GOT3 (cell line): ENCODE measurements around the gene ELL.

Source experiments
- DNase-seq: peaks from one replicate; lab custom pipeline; 2025; ENCODE audit warnings: mixed read lengths; lab: John Stamatoyannopoulos, UW

The ELL gene

DNA sequence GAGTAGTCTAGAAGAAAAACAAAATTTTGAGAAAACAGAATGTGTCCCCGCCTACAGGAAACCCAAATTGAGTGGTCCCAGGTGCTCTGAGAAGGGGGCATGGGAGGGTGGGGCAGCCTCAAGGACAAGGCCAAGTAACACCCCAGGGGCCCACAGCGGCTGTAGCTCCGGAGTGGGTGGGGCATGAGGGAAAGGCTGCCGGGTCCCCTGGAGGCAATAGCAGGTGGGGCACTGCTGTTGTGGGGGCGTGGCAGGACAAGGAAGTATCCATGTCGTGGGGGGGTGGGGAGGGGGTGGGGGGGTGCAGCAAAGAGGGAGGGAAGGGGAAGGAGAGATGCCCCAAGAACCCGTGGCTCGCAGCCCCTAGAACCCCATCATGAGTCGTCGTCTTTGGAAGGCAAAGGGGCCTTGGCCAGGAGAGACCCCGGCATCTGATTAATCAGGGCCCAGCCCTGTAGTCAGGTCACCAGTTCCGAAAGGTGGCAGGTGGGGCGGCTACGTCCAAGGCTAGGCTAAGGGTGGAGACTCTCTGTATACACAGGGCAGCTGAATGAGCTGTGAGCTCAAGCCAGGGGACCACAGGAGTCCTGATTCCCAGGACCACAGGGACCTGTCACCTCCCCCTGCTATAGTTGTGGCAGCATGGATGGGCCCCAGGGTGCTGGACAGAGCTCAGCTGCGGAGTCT lies 76.5 kb downstream of the ELL start:
- DNase-seq: no peak

DNA sequence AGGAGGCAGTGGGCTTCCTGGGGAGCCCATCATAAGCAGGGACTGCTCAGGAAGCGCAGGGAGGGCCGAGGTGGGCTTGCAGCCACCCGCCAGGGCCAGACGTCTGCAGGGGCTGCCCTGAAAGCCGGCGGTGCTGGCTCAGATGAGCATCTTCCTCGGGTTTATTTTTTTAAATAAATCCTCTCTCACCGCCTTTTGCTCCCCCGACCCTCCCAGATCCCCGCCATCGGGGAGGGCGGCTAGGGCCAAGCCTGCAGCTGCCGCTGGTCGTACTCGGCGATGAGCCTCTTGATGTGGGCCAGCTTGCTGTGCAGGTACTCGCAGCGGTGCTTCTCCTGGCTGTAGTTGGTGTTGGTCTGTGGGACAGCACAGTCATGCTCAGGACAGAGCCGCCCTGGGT lies 77.4 kb downstream of the ELL start:
- DNase-seq: no peak

DNA sequence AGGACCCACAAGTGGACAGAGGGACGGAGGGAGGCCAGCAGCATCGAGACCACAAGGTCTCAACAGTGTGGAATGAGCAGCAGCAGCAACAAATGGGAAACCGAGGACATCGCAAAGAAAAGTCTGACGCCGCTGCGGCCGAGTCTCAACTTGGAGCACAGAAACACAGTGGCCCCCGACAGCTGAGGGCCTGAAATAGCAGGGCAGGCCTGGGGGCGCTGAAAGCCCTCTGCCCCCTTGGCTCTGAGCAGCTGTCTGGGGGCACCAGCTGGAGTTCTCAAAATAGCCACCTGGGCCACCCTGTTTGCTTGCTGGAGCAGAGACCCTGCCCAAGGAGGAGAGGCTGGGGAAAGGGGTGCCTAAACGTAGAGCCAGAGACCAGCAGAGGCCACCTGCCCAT lies 78.0 kb downstream of the ELL start:
- DNase-seq: no peak

DNA sequence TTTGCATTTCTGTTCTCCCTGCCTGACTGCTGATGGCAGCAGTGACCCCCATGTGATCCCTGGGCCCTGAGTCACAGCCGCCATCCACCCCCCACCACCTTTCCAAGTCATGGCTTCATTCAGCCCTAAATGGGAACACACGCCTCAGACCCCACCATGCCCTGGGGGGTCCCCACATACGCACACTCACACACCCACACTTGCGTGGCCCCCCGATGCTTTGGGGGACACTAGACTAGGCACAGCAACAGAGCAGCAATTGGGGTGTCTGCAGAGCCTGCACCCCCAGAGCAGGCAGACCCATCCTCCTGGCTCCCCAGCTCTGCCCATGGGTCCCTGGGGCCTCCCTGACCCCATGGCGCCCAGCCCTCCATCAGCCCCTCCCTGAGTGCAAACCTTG lies 78.5 kb downstream of the ELL start:
- no peak for DNase-seq

DNA sequence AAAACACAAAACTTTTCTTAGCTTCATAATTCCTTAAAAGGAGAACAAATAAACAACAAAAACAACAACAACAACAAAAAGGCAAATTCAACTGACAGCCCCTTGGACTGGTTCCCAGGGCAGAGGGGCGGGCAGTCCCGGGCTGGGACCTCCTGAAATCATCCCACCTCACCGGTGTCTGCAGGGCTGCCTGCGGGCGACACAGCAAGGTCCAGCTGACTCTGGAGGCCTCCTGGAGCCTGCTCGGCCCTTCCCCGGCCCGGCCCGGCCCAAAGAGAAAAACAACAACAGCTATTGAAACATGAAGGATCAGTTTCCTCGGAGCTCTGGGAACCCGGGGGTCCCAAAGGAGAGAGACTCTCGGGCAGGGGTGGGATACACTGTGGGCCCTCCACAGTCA lies 78.9 kb downstream of the ELL start:
- no peak for DNase-seq

DNA sequence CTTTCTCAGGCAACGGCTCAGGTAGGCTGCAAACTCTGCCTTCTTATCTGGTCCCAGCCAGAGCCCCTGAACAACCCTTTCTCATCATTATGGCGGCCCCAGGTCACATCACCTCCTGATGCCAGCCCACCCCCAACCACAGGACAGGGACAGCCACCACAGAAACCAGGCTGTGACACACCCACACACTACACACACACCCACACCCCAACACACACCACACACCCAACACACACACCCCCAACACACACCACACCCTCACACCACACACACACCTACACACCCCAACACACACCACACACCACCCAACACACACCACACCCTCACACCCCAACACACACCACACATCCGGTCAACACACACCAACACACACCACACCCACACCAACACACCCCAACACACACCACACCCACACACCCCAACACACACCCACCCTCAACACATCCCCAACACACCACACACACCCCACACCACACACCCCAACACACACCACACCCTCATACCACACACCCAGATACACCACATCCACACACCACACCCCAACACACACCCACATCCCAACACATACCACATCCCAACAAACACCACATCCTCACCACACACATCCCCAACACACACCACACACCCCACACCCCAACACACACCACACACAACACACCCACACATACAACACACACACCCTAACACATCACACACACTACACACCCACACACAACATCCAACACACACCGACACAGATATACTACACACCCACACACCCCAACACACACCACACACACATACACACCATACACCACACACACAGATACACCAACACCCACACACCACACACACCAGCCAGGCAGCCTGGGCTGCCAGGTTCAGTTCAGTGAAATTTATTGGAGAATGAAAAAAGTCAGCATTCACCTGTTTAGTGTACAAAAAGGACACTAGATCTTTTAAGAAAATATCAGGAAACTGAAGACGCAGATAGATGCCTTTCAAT lies 79.8 kb downstream of the ELL start:
- no peak for DNase-seq

DNA sequence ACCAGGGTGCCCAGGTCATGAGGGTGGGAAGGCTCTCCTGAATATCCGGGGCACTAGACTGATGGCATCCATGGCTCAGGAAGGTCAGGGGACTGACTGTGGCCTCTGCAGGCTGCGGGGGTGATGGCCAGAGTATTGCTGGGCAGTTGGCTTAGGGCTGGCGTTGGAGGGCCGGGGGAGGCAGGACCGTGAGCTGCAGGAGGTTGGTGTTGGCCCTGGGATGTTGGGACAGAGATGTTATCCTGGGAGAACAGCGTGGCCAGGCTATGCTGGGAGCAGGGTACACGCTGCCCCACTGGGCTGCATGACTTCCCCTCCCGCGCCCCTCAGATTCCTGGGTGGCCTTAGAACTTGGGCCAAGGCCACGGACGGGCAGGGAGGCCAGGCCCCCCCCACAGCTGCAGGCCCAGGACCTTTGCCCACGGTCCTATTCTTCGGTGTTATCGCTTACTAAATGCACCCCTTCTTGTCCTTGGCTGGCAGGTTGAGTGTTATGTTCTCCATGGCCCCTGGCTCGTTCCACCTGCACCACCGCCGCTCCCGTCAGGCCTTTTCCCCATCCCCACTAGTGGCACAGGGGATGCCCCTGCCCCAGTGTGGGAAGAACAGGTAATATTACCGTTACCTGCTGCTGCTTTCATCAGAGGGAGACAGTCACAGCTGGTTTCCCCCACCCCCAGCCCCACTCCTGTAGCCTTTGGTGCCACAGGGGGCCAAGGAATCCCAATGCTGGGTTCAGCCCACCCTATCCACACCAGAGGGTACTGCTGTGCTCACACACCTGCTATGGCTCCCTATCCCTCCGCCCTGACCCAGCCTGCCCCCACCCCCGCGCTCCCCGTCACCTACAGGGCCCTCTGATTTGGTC lies 80.7 kb downstream of the ELL start:
- no peak for DNase-seq

DNA sequence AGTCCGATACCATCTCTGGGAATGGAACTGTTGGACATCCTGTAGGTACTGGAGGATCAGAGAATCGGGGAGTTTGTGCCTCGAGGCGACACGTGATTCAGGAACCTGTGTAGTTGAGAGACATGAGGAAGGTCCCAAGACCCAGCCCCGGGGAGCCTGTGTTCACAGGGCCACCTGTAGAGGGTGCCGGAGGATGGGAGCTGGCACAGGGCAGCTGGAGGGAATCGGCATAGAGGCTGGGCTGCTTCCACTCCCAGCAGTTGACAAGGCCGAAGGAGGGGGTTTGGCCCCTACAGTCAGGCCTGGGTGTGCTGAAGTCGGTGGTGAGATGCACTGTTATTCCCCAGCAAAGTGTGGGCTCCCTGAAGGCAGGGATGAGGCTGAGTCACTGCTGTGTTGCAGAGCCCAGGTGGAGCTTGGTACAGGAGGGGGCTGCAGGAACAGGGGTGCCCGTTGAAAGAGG lies 81.4 kb downstream of the ELL start:
- DNase-seq: no peak

DNA sequence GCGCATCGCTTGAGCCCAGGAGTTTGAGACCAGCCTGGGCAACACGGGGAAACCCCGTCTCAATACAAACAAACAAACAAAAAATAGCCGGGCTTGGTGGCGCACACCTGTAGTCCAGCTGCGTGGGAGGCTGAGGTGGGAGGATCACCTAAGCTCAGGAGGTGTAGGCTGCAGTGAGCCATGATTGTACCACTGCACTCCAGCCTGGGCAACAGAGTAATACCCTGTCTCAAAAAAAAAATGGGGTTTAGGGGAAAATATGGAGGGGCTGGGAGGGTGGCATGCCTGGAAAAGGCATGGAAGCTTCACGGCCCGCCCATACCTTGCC lies 82.0 kb downstream of the ELL start:
- DNase-seq: no peak

DNA sequence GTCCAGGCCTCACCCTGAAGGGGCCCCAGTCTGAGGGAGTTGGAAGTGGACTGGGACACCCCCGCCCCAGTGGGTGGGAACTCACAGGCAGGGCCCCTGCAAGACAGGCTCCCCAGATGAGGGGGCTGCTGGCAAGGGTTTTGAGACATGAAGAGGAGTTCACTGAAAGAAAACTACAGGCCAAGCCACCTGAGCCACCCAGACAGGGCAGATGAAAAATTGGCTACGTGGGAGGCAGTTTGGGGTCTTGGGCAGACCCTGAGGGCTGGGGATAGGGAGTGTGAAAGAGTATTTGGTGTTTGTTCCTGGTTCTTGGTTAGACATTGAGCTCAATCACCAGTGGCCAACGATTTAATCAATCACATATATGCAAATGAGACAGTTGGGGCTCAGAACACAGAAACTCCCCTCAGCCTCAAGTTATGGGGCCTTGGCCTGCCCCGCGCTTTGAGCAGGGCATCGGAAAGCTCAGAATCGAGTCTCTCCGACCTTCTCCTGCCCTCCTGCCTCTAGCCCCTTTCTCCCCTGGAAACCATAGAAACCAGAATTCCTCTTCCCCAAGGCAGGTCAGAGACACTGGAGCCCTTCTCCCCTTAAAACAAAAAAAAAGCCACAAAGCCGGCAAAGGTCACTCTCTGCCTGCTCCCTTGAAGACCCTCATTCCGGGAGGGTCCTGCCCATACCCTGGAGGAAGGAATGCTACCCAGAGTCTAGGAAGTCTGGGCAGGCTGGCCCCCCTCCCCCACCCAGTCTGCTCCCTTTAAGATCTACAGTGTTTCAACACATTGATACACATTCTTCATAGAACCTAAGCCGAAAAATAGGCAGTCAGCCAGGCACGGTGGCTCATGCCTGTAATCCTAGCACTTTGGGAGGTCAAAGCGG lies 82.6 kb downstream of the ELL start:
- no peak for DNase-seq

DNA sequence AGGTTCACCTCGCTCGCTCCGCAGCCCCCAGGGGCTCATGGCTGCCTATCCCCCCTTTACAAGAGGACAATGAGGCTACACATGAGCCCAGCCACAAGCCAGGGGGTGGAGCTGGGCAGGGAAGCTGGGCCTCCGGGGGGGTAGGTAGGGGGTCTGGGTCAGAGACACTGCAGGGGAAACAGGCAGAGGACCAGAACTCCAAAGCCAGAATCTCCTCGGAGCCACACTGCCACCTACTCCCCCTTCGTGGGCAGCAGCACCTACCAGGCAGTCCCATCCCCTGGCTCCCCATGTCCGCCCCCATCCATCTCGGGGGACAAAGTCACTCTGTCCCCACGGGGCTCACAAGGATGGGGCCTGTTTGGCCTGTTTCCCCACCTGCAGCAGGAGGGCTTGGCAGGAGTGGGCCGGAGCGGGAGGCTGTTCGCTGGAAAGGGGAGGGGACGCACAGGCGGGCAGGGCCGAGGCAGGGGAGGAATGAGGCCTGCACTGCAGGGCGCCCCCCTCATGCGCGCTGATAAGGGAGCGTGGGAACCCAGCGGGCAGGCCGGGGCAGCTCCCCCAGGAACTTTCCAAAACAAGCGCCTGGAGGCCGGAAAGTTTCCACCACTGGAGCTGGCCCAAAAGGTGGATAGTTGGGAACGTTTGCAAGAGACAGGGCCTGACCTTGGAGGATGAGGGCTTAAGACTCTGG lies 83.4 kb downstream of the ELL start:
- no peak for DNase-seq

DNA sequence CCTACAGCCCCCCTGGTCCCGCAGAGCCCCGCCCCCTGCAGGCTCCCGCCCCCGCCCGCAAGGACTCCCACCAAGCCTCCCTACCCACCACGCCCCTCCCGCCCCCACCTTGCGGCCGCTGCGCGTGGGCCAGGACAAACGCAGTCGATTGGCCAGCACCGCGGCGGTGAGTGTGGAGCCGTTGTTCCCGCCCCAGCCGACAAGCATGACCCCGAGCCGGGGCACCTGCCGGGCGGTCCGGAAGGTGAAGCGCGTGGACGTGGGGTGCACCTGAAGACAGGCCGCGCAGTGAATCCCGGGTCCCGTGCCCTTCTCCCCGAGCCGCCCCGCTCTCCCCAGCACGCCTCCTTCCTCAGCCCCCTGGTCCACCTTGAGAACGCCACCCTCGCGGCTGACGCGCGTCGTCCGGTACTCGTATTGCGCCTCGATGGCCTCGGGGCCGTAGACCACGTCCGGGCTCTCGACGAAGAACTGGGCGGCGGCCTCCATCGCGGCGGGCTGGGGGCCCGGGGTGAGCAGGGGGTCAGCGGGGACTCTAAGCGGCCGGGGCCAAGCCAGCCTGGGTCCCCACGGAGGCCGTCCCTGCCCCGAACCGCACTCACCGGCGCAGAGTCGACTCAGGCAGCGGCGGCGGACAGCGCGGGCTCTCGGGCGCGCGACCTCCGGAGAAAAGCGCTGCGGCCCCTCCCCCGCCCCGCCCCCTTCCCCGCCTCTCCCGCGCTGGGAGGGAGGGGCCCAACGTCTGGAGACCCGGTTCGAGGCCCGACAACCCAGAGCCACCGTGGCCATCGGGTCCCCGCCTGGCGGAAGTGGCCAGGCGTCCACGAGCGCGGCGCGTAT lies 84.2 kb downstream of the ELL start, which contains the start of gene ISYNA1:
ISYNA1 (minus strand) TSS at position 643 of the 840 bp plus-strand sequence; CDS start at position 489, 154 bp downstream.
- DNase-seq: no peak

DNA sequence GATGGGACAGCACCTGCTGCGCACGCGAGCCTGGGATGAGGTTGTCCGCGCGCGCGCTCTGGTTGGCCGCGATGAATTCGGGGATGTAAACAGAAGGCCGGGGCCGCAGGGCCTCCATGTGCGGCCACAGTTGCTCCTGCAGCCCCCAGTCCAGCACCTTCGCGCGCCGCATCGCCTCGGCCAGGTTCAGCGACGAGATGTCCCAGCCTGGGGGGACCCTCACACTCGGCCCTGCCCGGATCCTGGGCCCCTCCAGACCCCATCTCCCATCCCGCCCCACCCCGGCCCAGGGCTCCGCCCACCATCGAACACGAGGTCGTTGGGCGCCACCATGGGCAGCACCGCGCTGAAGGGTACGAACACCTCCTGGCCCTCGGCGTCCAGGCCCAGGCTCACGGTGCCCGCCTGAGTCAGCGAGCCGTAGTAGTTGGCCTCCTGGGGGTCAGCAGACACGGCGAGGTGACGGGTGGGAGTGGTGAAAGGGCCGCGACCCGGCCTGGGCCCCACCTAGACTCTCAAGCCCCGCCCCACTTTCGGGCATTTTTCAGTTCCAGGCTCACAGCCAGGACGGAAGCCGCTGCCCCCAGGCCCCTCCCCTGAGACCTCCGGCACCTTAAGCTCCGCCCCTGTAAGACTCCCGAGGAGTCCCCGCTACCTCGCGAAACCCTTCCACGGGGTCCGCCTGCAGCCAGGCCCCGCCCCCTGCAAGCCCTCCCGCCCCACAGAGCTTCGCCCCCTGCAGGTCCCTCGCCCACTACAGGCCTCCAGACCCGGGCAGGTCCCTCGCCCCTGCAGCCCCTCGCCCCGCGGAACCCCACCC lies 85.0 kb downstream of the ELL start:
- DNase-seq: no peak

DNA sequence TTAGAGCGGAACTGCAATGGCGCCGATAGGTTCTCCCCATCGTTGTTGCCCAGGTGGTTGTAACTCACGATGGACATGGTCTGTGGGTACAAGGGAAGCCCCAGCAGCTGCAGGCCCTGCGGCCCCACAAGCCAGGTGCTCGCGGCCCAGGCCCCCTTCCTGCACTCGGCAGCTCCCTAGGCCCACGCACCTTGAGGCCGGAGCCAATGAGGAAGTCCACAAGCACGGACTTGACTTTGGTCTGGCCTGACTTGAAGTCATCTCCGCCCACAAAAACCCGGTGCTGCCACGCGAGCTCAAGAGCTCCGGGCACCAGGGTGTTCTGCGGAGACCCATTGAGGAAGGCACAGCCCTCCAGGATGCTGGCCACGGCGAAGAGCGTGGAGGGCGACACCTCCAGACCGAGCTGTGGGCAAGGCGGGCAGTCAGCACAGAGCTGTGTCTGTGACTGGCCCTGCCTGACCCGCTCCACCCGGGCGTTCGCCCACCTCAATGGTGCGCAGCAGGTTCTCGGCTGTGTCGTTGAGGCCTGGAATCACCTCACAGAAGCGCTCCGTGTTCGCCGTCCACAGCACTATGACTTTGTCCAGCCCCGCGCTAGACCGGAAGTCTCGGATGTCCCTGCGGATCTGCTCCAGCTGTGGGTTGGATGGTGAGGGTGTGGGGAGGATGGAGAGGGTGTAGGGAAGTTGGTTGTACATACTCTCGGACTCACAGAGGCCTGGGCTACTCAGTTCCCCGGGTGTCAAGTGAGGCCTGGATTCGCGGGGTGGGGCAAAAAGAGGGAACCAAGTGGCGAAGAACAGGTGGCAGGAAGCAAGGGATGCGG lies 85.8 kb downstream of the ELL start:
- DNase-seq: no peak

DNA sequence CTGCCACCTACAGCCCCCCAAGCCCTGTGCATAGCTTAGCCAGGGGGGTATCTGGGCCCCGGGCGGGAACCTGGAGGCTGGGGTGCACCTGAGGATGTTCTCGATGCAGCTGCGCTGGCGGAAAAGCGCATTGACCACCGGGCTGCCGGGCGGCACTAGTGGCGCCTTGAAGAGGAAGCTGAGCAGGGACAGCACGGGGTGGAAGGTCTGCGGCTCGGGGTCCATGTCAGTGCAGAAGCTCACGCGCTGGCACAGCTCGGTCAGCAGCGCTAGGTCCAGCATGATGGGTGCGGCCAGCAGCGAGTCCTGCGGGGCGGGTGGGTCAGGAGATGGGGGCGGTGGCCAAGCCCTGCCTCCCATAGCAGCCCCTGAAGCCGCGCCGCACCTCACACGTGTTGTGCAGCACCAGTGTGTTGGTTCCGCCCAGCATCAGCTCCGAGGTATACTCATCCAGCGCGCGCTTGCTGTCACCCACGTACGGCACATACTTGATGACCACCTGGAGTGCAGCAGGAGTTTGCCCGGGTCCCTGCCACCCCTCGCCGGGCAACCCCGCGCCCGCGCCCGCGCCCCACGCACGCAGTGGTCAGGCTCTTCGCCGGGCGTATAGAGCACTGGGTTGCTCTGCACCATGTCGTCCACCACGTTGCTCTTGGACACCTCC lies 86.6 kb downstream of the ELL start:
- DNase-seq: no peak

DNA sequence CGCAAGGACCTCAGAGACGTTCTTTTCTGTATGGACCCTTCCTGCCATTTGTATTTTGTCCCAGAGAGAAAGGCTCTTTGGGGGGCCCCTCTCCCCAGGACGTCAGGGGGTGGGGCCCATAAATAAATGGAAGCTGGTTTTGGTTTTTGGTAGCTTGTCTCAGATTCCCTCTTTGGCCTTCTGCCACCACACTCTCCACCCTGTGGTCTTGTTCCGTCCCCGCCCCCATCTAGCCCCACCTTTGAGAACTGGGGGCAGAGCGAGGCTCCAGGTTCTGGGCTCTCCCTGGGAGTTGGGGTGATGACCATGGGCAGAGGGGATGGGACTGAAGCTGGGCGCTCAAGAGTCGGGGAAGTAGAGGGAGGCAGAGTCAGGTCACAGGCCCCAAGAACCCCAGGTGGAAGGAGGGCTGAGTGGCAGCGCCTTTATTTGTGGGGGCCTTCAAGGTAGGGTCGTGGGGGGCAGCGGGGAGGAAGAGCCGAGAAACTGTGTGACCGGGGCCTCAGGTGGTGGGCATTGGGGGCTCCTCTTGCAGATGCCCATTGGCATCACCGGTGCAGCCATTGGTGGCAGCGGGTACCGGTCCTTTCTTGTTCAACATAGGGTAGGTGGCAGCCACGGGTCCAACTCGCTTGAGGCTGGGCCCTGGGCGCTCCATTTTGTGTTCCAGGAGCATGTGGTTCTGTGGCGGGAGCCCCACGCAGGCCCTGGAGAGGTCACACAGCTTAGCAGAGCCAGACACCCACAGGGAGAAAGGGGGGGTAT lies 87.3 kb downstream of the ELL start:
- no peak for DNase-seq
